GM12875 (cell line): ENCODE measurements around the gene ELFN2.

Experiments used
- H3K4me3 ChIP-seq: one replicate; pipeline ENCODE4 v1.5.1; 2011; ENCODE audit warnings: low read depth, low read length, control low read depth
- TF ChIP-seq, protein P1 (sequence below): IDR thresholded peaks from 2 replicates; pipeline ENCODE4 v1.5.1; 2011; ENCODE audit warnings: low read depth, mild to moderate bottlenecking, control low read depth, inconsistent platforms, low read length, moderate library complexity, borderline replicate concordance; ENCODE audit not compliant: insufficient read depth

ELFN2 gene

DNA sequence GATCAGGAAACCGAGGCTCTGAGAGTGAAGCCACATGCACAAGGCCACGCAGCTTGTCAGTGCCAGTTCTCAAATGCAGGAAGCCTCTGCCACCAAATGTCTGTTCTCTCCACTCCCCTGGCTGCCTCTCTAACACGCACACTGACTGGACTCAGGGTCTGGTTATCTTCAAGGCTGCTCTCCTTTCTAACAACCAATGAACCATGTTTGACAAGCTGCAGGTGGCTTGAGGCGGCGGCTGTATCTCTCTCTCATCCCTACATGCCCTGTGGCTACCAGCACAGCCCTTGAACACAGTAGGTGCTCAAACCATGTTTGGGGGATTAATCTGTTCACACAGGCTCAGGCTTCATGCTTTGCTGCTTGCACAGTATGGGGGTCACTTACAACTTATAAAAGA lies 35.2 kb upstream of the ELFN2 start:
- TF ChIP-seq, protein P1, sequence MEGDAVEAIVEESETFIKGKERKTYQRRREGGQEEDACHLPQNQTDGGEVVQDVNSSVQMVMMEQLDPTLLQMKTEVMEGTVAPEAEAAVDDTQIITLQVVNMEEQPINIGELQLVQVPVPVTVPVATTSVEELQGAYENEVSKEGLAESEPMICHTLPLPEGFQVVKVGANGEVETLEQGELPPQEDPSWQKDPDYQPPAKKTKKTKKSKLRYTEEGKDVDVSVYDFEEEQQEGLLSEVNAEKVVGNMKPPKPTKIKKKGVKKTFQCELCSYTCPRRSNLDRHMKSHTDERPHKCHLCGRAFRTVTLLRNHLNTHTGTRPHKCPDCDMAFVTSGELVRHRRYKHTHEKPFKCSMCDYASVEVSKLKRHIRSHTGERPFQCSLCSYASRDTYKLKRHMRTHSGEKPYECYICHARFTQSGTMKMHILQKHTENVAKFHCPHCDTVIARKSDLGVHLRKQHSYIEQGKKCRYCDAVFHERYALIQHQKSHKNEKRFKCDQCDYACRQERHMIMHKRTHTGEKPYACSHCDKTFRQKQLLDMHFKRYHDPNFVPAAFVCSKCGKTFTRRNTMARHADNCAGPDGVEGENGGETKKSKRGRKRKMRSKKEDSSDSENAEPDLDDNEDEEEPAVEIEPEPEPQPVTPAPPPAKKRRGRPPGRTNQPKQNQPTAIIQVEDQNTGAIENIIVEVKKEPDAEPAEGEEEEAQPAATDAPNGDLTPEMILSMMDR: no peak
- no peak overlapping the region for H3K4me3 ChIP-seq

DNA sequence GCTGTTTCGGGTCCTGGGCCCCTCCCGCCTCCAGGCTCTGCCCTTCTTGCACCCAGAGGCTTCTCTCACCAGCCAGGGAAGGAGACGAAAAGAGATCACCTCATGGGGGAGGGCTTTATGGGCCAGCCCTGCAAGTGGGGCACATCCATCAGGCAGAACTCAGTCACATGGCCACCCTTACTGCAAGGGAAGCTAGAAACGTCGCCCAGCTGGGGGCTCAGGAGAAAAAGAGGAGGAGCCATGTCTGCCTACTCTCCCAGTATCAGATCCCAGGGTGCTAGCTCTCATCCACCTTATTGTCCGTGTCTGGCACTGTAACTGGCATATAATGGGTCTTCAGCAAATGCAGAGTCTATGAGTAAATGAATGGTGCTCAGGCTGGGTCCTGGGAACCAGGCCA lies 34.7 kb upstream of the ELFN2 start:
- H3K4me3 ChIP-seq: no peak overlapping the region
- TF ChIP-seq, protein P1: no peak

DNA sequence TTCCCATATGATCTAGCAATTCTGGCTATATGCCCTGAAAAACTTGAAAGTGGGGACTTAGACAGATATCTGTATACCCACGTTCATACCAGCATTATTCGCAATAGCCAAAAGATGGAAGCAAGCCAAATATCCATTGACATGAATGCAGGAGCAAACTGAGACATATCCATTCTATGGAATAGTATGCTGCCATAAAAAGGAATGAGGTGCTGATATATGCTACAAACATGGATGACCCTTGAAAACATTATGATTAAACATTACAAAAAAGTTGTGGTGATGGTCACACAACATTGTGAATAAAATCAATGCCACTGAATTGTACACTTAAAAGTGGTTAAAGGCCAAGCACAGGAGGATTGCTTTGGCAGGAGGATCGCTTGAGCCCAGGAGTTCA lies 33.4 kb upstream of the ELFN2 start:
- TF ChIP-seq, protein P1: no peak
- no peak overlapping the region for H3K4me3 ChIP-seq

DNA sequence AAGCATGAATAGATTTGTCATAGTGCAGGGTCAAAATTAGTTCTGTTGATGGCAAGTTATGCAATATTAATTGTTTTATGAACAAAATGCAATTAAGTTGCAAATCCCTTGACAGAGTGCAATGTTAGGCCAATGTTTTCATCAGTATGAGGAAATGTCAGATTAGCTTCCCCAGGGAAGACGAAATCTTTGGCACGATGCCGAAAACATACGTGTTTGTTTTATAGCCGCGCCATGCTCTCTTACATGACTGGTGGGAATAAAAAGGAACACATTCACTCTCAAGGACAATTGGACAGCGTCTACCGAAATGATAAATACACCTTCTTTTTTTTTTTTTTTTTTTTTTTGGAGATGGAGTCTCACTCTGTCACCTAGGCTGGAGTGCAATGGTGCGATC lies 31.9 kb upstream of the ELFN2 start:
- no peak overlapping the region for H3K4me3 ChIP-seq
- TF ChIP-seq, protein P1: no peak

DNA sequence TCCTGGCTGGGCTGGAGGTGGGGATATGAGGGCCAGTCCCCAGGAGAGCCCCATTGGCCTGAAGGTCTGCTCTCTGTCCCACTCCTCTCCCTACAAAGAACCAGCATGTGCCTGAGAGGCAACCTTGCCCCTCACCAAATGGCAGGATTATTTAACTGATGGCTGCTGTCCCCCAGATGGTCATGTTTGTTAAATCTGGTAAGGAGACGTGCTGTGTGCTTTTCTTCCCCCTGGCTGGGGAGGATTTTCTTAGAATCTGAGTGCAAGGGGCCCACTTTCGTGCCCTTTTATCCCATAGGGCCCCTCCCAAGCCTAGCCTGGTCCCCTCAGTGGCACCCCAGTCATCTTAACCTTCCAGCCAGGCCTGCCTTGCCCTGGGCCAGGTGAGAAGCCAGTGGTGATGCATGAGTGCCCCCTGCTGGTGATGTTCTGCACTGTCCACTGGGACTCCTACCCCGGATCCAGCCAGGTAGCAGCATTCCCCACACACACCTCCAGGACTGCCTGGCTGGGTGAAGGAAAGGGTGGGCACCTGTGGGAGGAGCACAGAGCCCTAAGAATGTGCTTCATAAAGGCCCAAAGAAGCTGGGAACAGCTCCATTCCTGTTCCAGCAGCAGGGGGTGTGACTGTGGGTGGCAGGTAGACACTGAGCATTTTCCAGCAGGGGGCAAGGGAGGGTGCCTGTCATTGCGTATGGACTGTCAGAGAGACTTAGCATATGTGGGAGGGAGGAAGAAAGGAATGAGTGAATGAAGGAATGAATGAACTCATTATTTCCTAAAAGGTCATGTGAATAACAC lies 30.0 kb upstream of the ELFN2 start:
- TF ChIP-seq, protein P1: peak; percentile 95
- H3K4me3 ChIP-seq: no peak overlapping the region

DNA sequence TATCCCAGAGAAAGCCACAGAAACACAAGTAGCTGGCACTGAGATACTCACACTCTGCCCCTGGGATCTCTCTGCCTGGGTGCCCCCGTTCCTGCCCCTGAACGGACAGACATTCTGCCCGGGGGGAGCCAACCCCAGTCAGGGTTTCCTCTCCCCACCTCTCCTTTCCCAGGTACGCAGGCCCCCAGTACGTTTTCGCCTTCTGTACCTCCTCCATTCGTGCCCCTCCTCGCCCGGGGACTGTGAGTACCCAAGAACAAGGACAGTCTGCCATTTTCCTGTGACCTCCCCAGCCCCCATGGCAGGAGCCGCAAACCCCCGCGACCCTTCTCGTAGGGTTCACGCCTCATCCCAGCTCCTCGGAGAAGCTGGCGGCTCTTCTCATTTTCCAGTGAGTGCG lies 29.1 kb upstream of the ELFN2 start:
- TF ChIP-seq, protein P1: no peak
- no peak overlapping the region for H3K4me3 ChIP-seq

DNA sequence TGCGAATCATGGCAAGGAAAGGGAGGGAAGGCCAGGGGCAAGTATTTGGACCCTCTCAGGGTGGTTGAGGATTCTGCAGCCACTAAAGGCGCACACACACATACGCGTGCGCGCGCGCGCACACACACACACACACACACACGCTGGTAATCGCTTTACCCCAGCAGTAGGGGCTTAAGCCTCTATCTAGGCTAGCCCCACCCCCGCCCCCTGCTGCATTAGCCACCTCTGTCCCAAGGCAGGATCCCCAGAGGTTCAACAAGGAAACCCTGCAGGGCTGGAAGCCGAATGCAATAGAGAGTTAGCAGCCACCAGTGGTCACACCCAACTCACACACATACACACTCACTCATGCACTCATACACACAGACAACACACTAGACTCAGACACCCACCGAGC lies 28.6 kb upstream of the ELFN2 start:
- TF ChIP-seq, protein P1: no peak
- no peak overlapping the region for H3K4me3 ChIP-seq
